Ascending aorta (tissue), 2 donors: ENCODE results near the gene KCNJ5. TPM values are rescaled to one million over a fixed set of nuclear protein-coding genes. Genes with fewer than 3 reads are reported as not detected.
A peak's percentile ranks its signal among the peaks of the same experiment; 100 is the strongest.

ENCODE experiments used
- DNase-seq, 2 donors: peaks; one replicate each; pipeline ENCODE4 v3.0.0-alpha.2; 2019; ENCODE audit warnings: low spot score in 2 of 2
- H3K27ac ChIP-seq, 2 donors: fragments of 200-600 bp; sonication (generic); one replicate each; pipeline ENCODE4 v1.5.1; 2016 to 2017; ENCODE audit warnings: mild to moderate bottlenecking in 1 of 2
- H3K27me3 ChIP-seq: fragments of 200-600 bp; sonication (generic); one replicate; pipeline ENCODE4 v1.5.1; 2017
- H3K36me3 ChIP-seq, 2 donors: fragments of 200-600 bp; sonication (generic); one replicate each; pipeline ENCODE4 v1.5.1; 2016
- H3K4me1 ChIP-seq, 2 donors: fragments of 200-600 bp; sonication (generic); one replicate each; pipeline ENCODE4 v1.5.1; 2016 to 2017; ENCODE audit warnings: mild to moderate bottlenecking in 1 of 2
- H3K4me3 ChIP-seq, 2 donors: fragments of 200-600 bp; sonication (generic); one replicate each; pipeline ENCODE4 v1.5.1; 2016 to 2017; ENCODE audit warnings: mild to moderate bottlenecking in 1 of 2
- H3K9me3 ChIP-seq, 2 donors: fragments of 200-600 bp; sonication (generic); one replicate each; pipeline ENCODE4 v1.5.1; 2016
- CTCF ChIP-seq, 3 experiments: fragments of 200-600 bp in 2 of 3; fragments of 450-650 bp in 1 of 3; sonication (generic) in 2 of 3; IDR thresholded peaks; one replicate each; pipeline ENCODE4 v1.5.1; 2016 to 2019; ENCODE audit warnings: antibody characterized with exemption in 3 of 3, mild to moderate bottlenecking in 1 of 3, moderate library complexity in 1 of 3
- intact Hi-C: fragments of 100-400 bp; cut with DNase I; formaldehyde crosslinking; loops from one replicate; pipeline ENCODE4 v1.15.1; 2023
- total RNA-seq: library from RNA; depleted of rRNA; stranded (reverse); fragments of >200 nt; gene quantifications from one replicate; pipeline ENCODE4 v1.1.0, GENCODE V29; 2016

KCNJ5 gene
- total RNA-seq, 1 donor from 2014 or later, result 0.53 TPM

GRCh38 chr11:128857341-128857740, 33.8 kb upstream of the KCNJ5 start:
- TF ChIP-seq CTCF (IDR thresholded peaks at IDR 0.05), result no peak
- intact Hi-C loops, result no loop called here
- Histone ChIP-seq H3K36me3 (no peaks in the 10 kb centered on the region), H3K27me3 (no peaks in the 10 kb centered on the region), H3K4me3 (no peak overlapping the region), H3K9me3 (no peaks in the 10 kb centered on the region), H3K4me1 (peaks cover 0 to 3% of the 10 kb centered on the region in 2 donors), H3K27ac (no peak overlapping the region)
- no peak for DNase-seq

GRCh38 chr11:128859563-128860441, 31.4 kb upstream of the KCNJ5 start:
- peak in 1 of 2 donors; percentile 79 for DNase-seq
- peak; percentile 42 to 80 (median 74) for TF ChIP-seq CTCF (IDR thresholded peaks at IDR 0.05)
- intact Hi-C loops, result no loop called here
- Histone ChIP-seq H3K9me3 (no peaks in the 10 kb centered on the region), H3K4me3 (no peak overlapping the region), H3K36me3 (no peaks in the 10 kb centered on the region), H3K4me1 (peaks cover 0 to 3% of the 10 kb centered on the region in 2 donors), H3K27ac (no peak overlapping the region), H3K27me3 (no peaks in the 10 kb centered on the region)

GRCh38 chr11:128860571-128861361, 30.4 kb upstream of the KCNJ5 start:
- no peak for TF ChIP-seq CTCF (IDR thresholded peaks at IDR 0.05)
- intact Hi-C loops, result no loop called here
- no peaks in the 10 kb centered on the region for H3K9me3 ChIP-seq
- no peak overlapping the region for H3K4me3 ChIP-seq
- no peak overlapping the region for H3K27ac ChIP-seq
- H3K36me3 ChIP-seq, result no peaks in the 10 kb centered on the region
- no peak for DNase-seq
- peaks cover 0 to 3% of the 10 kb centered on the region in 2 donors for H3K4me1 ChIP-seq
- H3K27me3 ChIP-seq, result no peaks in the 10 kb centered on the region

- DNase-seq, result no peak
- Histone ChIP-seq H3K36me3 (no peaks in the 10 kb centered on the region), H3K4me3 (no peak overlapping the region), H3K27me3 (no peaks in the 10 kb centered on the region), H3K27ac (no peak overlapping the region), H3K4me1 (peaks cover 0 to 3% of the 10 kb centered on the region in 2 donors), H3K9me3 (no peaks in the 10 kb centered on the region)
- no peak for TF ChIP-seq CTCF (IDR thresholded peaks at IDR 0.05)
- intact Hi-C loops, result no loop called here
Observed at GRCh38 chr11:128862406-128862805, 28.8 kb upstream of the KCNJ5 start.

GRCh38 chr11:128862908-128863660, 28.1 kb upstream of the KCNJ5 start:
- no peak for TF ChIP-seq CTCF (IDR thresholded peaks at IDR 0.05)
- DNase-seq, result no peak
- Histone ChIP-seq H3K27ac (no peak overlapping the region), H3K4me1 (peaks cover 0 to 3% of the 10 kb centered on the region in 2 donors), H3K9me3 (no peaks in the 10 kb centered on the region), H3K36me3 (no peaks in the 10 kb centered on the region), H3K27me3 (no peaks in the 10 kb centered on the region), H3K4me3 (no peak overlapping the region)
- intact Hi-C loops, result no loop called here
